NCI-H187 treated with DMSO at 0.1 percent for 48 hours (cell line): ENCODE results near the gene PCBP3.

Experiments used
- DNase-seq: peaks from one replicate; lab custom pipeline; 2025; lab: John Stamatoyannopoulos, UW

PCBP3 gene

GRCh38 chr21:45753445-45753844 lies 109.9 kb downstream of the PCBP3 start:
- DNase-seq: no peak

- no peak for DNase-seq
Measured at GRCh38 chr21:45756029-45756428, 112.5 kb downstream of the PCBP3 start.

- DNase-seq: no peak
Measured at GRCh38 chr21:45756669-45757068, 113.1 kb downstream of the PCBP3 start.

GRCh38 chr21:45761704-45762103 lies 118.2 kb downstream of the PCBP3 start:
- DNase-seq: no peak

- DNase-seq: no peak
Measured at GRCh38 chr21:45763074-45763473, 119.5 kb downstream of the PCBP3 start.

- no peak for DNase-seq
Measured at GRCh38 chr21:45763506-45763905, 120.0 kb downstream of the PCBP3 start.

GRCh38 chr21:45764792-45765191 lies 121.3 kb downstream of the PCBP3 start:
- DNase-seq: no peak

GRCh38 chr21:45765375-45765774 lies 121.8 kb downstream of the PCBP3 start:
- no peak for DNase-seq

- no peak for DNase-seq
Measured at GRCh38 chr21:45766055-45766454, 122.5 kb downstream of the PCBP3 start.

- DNase-seq: no peak
Measured at GRCh38 chr21:45766501-45766900, 123.0 kb downstream of the PCBP3 start.

- no peak for DNase-seq
Measured at GRCh38 chr21:45767071-45768006, 123.8 kb downstream of the PCBP3 start.

GRCh38 chr21:45768011-45768739 lies 124.7 kb downstream of the PCBP3 start:
- DNase-seq: no peak

GRCh38 chr21:45768740-45769048 lies 125.2 kb downstream of the PCBP3 start:
- DNase-seq: no peak

- DNase-seq: no peak
Measured at GRCh38 chr21:45769294-45769693, 125.8 kb downstream of the PCBP3 start.

- no peak for DNase-seq
Measured at GRCh38 chr21:45769896-45770295, 126.4 kb downstream of the PCBP3 start.

GRCh38 chr21:45772180-45772579 lies 128.7 kb downstream of the PCBP3 start:
- no peak for DNase-seq

GRCh38 chr21:45774291-45774690 lies 130.8 kb downstream of the PCBP3 start:
- no peak for DNase-seq

GRCh38 chr21:45776971-45777370 lies 133.4 kb downstream of the PCBP3 start:
- no peak for DNase-seq

- no peak for DNase-seq
Measured at GRCh38 chr21:45778686-45779085, 135.2 kb downstream of the PCBP3 start.

GRCh38 chr21:45779226-45779625 lies 135.7 kb downstream of the PCBP3 start:
- DNase-seq: no peak

- peak; percentile 4 for DNase-seq
Measured at GRCh38 chr21:45780647-45781046, 137.1 kb downstream of the PCBP3 start.

- DNase-seq: no peak
Measured at GRCh38 chr21:45781741-45782140, 138.2 kb downstream of the PCBP3 start.

- no peak for DNase-seq
Measured at GRCh38 chr21:45786660-45787059, 143.1 kb downstream of the PCBP3 start.
